ENCODE data around the gene FAIM2.

DNA sequence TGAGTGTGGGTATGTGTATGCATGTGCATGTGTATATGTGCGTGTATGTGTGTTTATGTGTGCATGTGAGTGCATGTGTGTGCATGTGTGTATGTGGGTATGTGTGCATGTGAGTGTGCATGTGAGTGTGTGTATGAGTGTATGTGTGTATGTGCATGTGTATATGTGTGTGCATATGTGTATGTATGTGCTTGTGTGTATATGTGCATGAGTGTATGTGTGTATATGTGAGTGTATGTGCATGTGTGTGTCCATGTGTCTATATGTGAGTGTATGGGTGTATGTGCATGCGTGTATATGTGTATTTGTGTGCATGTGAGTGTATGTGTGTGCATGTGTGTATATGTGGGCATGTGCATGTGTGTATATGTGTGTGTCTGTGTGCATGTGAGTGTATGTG, 25.7 kb downstream of the FAIM2 start:
- TF ChIP-seq, protein P1, sequence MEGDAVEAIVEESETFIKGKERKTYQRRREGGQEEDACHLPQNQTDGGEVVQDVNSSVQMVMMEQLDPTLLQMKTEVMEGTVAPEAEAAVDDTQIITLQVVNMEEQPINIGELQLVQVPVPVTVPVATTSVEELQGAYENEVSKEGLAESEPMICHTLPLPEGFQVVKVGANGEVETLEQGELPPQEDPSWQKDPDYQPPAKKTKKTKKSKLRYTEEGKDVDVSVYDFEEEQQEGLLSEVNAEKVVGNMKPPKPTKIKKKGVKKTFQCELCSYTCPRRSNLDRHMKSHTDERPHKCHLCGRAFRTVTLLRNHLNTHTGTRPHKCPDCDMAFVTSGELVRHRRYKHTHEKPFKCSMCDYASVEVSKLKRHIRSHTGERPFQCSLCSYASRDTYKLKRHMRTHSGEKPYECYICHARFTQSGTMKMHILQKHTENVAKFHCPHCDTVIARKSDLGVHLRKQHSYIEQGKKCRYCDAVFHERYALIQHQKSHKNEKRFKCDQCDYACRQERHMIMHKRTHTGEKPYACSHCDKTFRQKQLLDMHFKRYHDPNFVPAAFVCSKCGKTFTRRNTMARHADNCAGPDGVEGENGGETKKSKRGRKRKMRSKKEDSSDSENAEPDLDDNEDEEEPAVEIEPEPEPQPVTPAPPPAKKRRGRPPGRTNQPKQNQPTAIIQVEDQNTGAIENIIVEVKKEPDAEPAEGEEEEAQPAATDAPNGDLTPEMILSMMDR (IDR thresholded peaks at IDR 0.05): no peak
- TF ChIP-seq POLR2A (IDR thresholded peaks at IDR 0.05): no peak
- TF ChIP-seq POLR2AphosphoS5 (IDR thresholded peaks at IDR 0.05): no peak
